Measurements from ENCODE around the gene SCFD2. TPM values are rescaled to one million over a fixed set of nuclear protein-coding genes. Genes with fewer than 3 reads are reported as not detected.
A peak's percentile ranks its signal among the peaks of the same experiment; 100 is the strongest.

SCFD2 gene
- total and polyA plus RNA-seq, 10 of the 15 experiments (the other 5 are each of a cell fraction or from before 2014, with no cell fraction given) = 4.8 to 37.6 (median 24.9) TPM

- TF ChIP-seq, protein P1, sequence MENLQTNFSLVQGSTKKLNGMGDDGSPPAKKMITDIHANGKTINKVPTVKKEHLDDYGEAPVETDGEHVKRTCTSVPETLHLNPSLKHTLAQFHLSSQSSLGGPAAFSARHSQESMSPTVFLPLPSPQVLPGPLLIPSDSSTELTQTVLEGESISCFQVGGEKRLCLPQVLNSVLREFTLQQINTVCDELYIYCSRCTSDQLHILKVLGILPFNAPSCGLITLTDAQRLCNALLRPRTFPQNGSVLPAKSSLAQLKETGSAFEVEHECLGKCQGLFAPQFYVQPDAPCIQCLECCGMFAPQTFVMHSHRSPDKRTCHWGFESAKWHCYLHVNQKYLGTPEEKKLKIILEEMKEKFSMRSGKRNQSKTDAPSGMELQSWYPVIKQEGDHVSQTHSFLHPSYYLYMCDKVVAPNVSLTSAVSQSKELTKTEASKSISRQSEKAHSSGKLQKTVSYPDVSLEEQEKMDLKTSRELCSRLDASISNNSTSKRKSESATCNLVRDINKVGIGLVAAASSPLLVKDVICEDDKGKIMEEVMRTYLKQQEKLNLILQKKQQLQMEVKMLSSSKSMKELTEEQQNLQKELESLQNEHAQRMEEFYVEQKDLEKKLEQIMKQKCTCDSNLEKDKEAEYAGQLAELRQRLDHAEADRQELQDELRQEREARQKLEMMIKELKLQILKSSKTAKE (IDR thresholded peaks at IDR 0.05; ENCODE audit: low read depth, poor library complexity, severe bottlenecking) = no peak
- TF ChIP-seq TARDBP (IDR thresholded peaks at IDR 0.05; ENCODE audit: borderline replicate concordance) (no peak), LARP7 (IDR thresholded peaks at IDR 0.05) (0 out of 2 replicates have a peak, but pooled peaks have one; percentile 44), ATF2 (IDR thresholded peaks at IDR 0.05; ENCODE audit: low read length) (no peak), ZBED1 (IDR thresholded peaks at IDR 0.05; ENCODE audit: borderline replicate concordance) (no peak), SP1 (IDR thresholded peaks at IDR 0.05; ENCODE audit: low read depth, low read length) (peak; percentile 8)
These were observed 503.8 kb downstream of the SCFD2 start, which contains the start of gene RASL11B (continued) for GRCh38 chr4:52861879-52862616.

GRCh38 chr4:52861171-52861823, 504.6 kb downstream of the SCFD2 start:
- no peak for FAIRE-seq
- peaks cover 4% of the 10 kb centered on the region for H3K4me1 ChIP-seq (ENCODE audit: control insufficient read depth, insufficient read depth, low read length)
- intact Hi-C loops (cut with micrococcal nuclease; ENCODE audit: unreplicated experiment) = loop anchor here (5.0 kb wide), 1 partner anchor 139 kb away; no protein-coding TSS in a partner anchor

More at GRCh38 chr4:52861171-52861823, 504.6 kb downstream of the SCFD2 start:
- Histone ChIP-seq H2AFZ (ENCODE audit: control insufficient read depth, low read depth, low read length) (peak overlapping the region; percentile 84), H3K9ac (ENCODE audit: control insufficient read depth, insufficient read depth, low read length) (no peak overlapping the region; the same call in 1 of the 2 replicates), H3K27me3 (replicated peaks in 1 of 2; ENCODE audit: control insufficient read depth in 2 of 2, insufficient read depth in 2 of 2, low read length in 1 of 2) (peaks cover 0 to 5% of the 10 kb centered on the region in 2 experiments; a peak in 2 of 4 replicates), H4K20me1 (ENCODE audit: control insufficient read depth, insufficient read depth) (no peaks in the 10 kb centered on the region), H3K36me3 (ENCODE audit: control insufficient read depth in 2 of 2, insufficient read depth in 2 of 2, low read length in 1 of 2) (no peaks in the 10 kb centered on the region), H3K4me3 (peak overlapping the region; percentile 72; the same call in 1 of the 2 replicates), H3K4me2 (ENCODE audit: control insufficient read depth, insufficient read depth) (peak overlapping the region; percentile 97), H3K79me2 (ENCODE audit: control insufficient read depth, insufficient read depth, low read length) (no peaks in the 10 kb centered on the region), H3K9me3 (replicated peaks; ENCODE audit: control insufficient read depth, insufficient read depth, low read length) (no peaks in the 10 kb centered on the region; the same call in 2 of the 3 replicates), H3K27ac (ENCODE audit: control insufficient read depth, insufficient read depth) (no peak overlapping the region)
- DNase-seq (ENCODE audit: low read depth, low spot score) (no peak), ATAC-seq (no peak)
- CTCF ChIA-PET = interaction anchor here (0.7 kb wide), 1 partner anchor 197 kb away, joined by 6 read pairs; no protein-coding TSS in a partner anchor
- 78% methylated on average over 25 of the region's 26 CpGs for WGBS (ENCODE audit: insufficient coverage, insufficient replicate concordance, low lambda C conversion rate, missing lambda C conversion rate)
- POLR2A ChIA-PET = no interaction called here
- in situ Hi-C loops (cut with MboI) = no loop called here
- BruUV-seq (replicated peaks) = no TSS peak
- no peak for TF ChIP-seq ETV6 (conservative IDR thresholded peaks at IDR 0.05 in 1 of 2, IDR thresholded peaks at IDR 0.05 in 1 of 2; ENCODE audit: borderline replicate concordance in 1 of 2, low read depth in 1 of 2)
- no peak for TF ChIP-seq SMAD5 (IDR thresholded peaks at IDR 0.05; ENCODE audit: low read depth)
- no peak for TF ChIP-seq NFXL1 (IDR thresholded peaks at IDR 0.05; ENCODE audit: borderline replicate concordance)
- no peak for TF ChIP-seq CHD2 (IDR thresholded peaks at IDR 0.05; ENCODE audit: borderline replicate concordance, low read depth, low read length)
- TF ChIP-seq MEF2B (IDR thresholded peaks at IDR 0.05; ENCODE audit: partially characterized antibody, poor library complexity, severe bottlenecking) = no peak
- no peak for TF ChIP-seq TARDBP (IDR thresholded peaks at IDR 0.05; ENCODE audit: borderline replicate concordance)
- RAD21 ChIA-PET (ENCODE audit: unreplicated experiment) = no interaction called here
- SMC1A ChIA-PET (ENCODE audit: uncharacterized antibody, unreplicated experiment) = interaction anchor here (0.8 to 1.4 kb wide), 2 partner anchors 14 to 49 kb away, joined by 3 read pairs; no protein-coding TSS in a partner anchor
